ENCODE measurements around the gene FHAD1.

FHAD1 gene

DNA sequence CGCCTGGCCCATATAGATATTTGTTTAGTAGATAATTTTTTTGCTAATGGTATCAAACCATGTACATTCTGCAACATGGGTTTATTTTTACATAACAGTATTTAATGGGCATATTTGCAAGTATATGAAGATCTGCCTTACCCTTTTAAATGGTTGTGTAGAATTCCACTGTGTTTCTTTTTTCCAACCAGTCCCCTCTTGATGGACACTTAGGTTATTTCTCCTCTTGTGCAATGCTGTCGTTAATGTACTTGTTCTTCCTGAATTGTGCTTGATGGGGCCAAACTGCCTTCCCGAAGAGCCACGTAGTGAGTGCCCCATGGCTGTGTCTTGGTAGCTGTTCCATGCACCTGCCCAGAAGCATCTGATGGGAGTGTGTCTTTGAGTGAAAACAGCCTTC, 123.2 kb downstream of the FHAD1 start:
- no peaks in the 10 kb centered on the region for H3K36me3 ChIP-seq (replicated peaks in 1 of 2; ENCODE audit: control insufficient read depth in 2 of 2, insufficient read depth in 2 of 2, low read length in 2 of 2)
- no peak overlapping the region for H2BK15ac ChIP-seq (ENCODE audit: low read length)
- no peak overlapping the region for H2AK5ac ChIP-seq (ENCODE audit: low read depth, low read length)
- H3K9ac ChIP-seq (ENCODE audit: low read depth, low read length, poor library complexity): no peak overlapping the region
- no peak for DNase-seq (ENCODE audit: low spot score)
- H2AFZ ChIP-seq (ENCODE audit: low read length): no peak overlapping the region
- H3K27ac ChIP-seq (replicated peaks; ENCODE audit: low read length): no peak overlapping the region
- peak overlapping the region in 1 of 2 donors; percentile 34 for H3K4me3 ChIP-seq (ENCODE audit: low read length in 2 of 2)
- no peak overlapping the region for H3K14ac ChIP-seq (ENCODE audit: low read length)
- peaks cover 0 to 11% of the 10 kb centered on the region in 2 donors for H3K4me1 ChIP-seq (ENCODE audit: control insufficient read depth in 2 of 2, insufficient read depth in 1 of 2, low read depth in 1 of 2, low read length in 2 of 2)
- no peak overlapping the region for H3K4ac ChIP-seq (ENCODE audit: low read length)
- H2BK12ac ChIP-seq (ENCODE audit: low read length): no peak overlapping the region
- H3K23ac ChIP-seq (ENCODE audit: low read depth, low read length, poor library complexity): no peak overlapping the region
- H3K9me3 ChIP-seq (replicated peaks in 1 of 2; ENCODE audit: control insufficient read depth in 2 of 2, insufficient read depth in 1 of 2, low read depth in 1 of 2, low read length in 2 of 2): no peaks in the 10 kb centered on the region
- no peak overlapping the region for H3K18ac ChIP-seq (ENCODE audit: low read length)
- H2BK120ac ChIP-seq (ENCODE audit: low read depth, low read length): no peak overlapping the region
- peaks cover 0 to 14% (median 0%) of the 10 kb centered on the region in 3 experiments for H3K27me3 ChIP-seq (ENCODE audit: control insufficient read depth in 3 of 3, insufficient read depth in 3 of 3, low read depth in 1 of 3, low read length in 3 of 3)
- no peak overlapping the region for H4K91ac ChIP-seq (ENCODE audit: low read depth, low read length, poor library complexity)
- no peak overlapping the region for H4K8ac ChIP-seq (ENCODE audit: low read depth, low read length)
- H3K79me1 ChIP-seq (ENCODE audit: low read depth, low read length): no peaks in the 10 kb centered on the region
- no CpG with 5 or more reads among the region's 4 CpGs for WGBS, 2 donors (ENCODE audit: extremely low coverage in 2 of 2, insufficient read length in 2 of 2, insufficient replicate concordance in 1 of 2)
- H2BK5ac ChIP-seq (ENCODE audit: low read length): no peak overlapping the region
- H3K4me2 ChIP-seq (ENCODE audit: insufficient read depth, low read length, poor library complexity, severe bottlenecking): no peak overlapping the region

DNA sequence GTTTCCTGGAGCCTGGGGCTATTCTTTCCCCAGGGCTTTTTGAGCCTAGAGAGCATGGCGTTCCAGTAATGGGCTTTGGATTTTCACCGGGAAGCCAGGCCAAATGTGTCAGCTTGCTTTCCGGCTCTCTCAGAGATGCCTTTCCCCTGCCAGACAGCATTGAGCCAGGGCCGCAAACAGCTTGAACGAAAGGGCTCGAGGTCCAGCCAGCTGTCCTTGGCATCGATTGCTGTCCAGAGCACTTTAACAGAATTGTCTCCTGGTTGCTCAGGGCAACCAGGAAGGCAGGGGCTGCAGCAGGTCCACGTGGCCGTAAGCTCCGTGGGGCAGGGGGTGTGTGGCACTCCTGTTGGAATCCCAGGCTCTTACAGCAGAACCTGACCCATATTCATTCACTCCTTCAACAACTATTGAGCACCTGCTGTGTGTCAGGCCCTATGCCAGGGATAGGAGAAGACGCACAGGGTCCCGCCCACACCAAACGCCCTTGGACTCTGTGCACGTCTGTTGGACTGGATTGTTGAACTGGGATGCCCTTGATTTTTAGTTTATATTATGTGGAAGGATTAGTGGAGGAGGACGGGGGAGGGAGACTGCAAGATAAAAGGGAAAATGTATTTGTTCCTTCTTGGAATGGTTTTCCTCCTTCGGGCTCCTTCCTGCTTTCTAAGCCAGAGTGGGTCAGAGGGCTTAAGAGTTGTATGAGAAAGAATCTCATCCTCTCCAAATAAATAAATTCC, 123.9 kb downstream of the FHAD1 start:
- WGBS, 2 donors (ENCODE audit: extremely low coverage in 2 of 2, insufficient read length in 2 of 2, insufficient replicate concordance in 1 of 2): 100% methylated on average over 1 of the region's 16 CpGs; no CpG with 5 or more reads in 1 of the 2 donors
- Histone ChIP-seq H3K4ac (ENCODE audit: low read length) (no peak overlapping the region), H3K36me3 (replicated peaks in 1 of 2; ENCODE audit: control insufficient read depth in 2 of 2, insufficient read depth in 2 of 2, low read length in 2 of 2) (no peaks in the 10 kb centered on the region), H4K8ac (ENCODE audit: low read depth, low read length) (no peak overlapping the region), H3K9me3 (replicated peaks in 1 of 2; ENCODE audit: control insufficient read depth in 2 of 2, insufficient read depth in 1 of 2, low read depth in 1 of 2, low read length in 2 of 2) (no peaks in the 10 kb centered on the region), H3K4me2 (ENCODE audit: insufficient read depth, low read length, poor library complexity, severe bottlenecking) (no peak overlapping the region), H2BK12ac (ENCODE audit: low read length) (no peak overlapping the region), H2BK15ac (ENCODE audit: low read length) (no peak overlapping the region), H2AFZ (ENCODE audit: low read length) (no peak overlapping the region), H3K18ac (ENCODE audit: low read length) (no peak overlapping the region), H3K27ac (replicated peaks; ENCODE audit: low read length) (no peak overlapping the region), H3K14ac (ENCODE audit: low read length) (no peak overlapping the region), H3K9ac (ENCODE audit: low read depth, low read length, poor library complexity) (no peak overlapping the region), H2AK5ac (ENCODE audit: low read depth, low read length) (no peak overlapping the region), H2BK120ac (ENCODE audit: low read depth, low read length) (no peak overlapping the region), H3K27me3 (ENCODE audit: control insufficient read depth in 3 of 3, insufficient read depth in 3 of 3, low read depth in 1 of 3, low read length in 3 of 3) (peaks cover 0 to 14% (median 0%) of the 10 kb centered on the region in 3 experiments), H3K23ac (ENCODE audit: low read depth, low read length, poor library complexity) (peak overlapping the region; percentile 34), H3K4me1 (ENCODE audit: control insufficient read depth in 2 of 2, insufficient read depth in 1 of 2, low read depth in 1 of 2, low read length in 2 of 2) (peaks cover 0 to 11% of the 10 kb centered on the region in 2 donors), H3K79me1 (ENCODE audit: low read depth, low read length) (no peaks in the 10 kb centered on the region), H4K91ac (ENCODE audit: low read depth, low read length, poor library complexity) (no peak overlapping the region), H3K4me3 (ENCODE audit: low read length in 2 of 2) (peak overlapping the region in 1 of 2 donors; percentile 15), H2BK5ac (ENCODE audit: low read length) (no peak overlapping the region)
- DNase-seq (ENCODE audit: low spot score): no peak

DNA sequence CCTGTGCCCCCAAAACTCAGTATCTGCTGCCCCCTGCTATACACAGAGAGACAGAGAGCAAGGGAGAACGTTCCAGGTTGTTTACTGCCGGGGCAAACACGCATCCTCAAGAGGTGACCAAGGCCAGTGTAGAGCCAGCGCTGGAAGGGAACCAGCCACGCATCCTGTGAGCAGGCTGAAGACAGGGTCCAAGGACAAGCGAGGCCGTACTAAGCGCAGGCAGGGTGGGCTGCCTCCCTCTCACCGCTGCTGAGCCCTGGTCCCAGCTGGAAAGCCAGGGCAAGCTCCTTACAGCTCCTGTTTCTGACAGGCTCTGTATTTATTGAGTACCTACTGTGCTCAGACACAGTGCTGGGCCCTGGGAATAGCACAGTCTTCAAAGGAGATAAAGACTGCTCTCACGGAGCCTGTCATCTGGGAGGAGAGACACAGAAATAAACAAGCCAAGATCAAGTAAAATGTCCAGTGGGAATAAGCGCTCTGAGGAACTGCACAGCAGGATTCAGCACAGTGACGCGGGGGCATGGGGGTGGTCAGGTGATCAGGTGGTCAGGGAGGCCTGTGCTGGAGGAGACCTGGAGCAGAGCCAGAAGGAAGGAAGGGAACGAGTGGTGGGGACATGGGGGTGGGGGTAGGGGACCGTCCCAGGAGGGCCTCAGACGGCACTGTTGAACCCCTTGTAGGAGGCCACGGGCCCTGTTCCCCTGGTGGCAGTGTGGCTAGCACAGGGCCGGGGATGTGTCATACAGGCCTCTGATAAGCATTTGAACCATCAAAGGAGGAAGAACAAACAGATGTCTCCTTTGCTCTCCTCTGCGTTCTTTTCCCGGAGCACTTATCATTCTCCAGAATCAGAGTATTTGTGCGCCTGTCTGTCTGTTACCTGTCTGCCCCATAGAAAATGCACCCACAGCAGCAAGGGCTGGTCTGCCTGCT, 124.9 kb downstream of the FHAD1 start:
- no peak overlapping the region for H2BK12ac ChIP-seq (ENCODE audit: low read length)
- peak overlapping the region; percentile 34 for H3K23ac ChIP-seq (ENCODE audit: low read depth, low read length, poor library complexity)
- H3K14ac ChIP-seq (ENCODE audit: low read length): peak overlapping the region; percentile 82
- H2AK5ac ChIP-seq (ENCODE audit: low read depth, low read length): peak overlapping the region; percentile 93
- H3K4me2 ChIP-seq (ENCODE audit: insufficient read depth, low read length, poor library complexity, severe bottlenecking): no peak overlapping the region
- peak overlapping the region in 1 of 2 donors; percentile 40 for H3K4me3 ChIP-seq (ENCODE audit: low read length in 2 of 2)
- no peak for DNase-seq (ENCODE audit: low spot score)
- H2AFZ ChIP-seq (ENCODE audit: low read length): peak overlapping the region; percentile 23
- peak overlapping the region; percentile 56 for H3K18ac ChIP-seq (ENCODE audit: low read length)
- no peak overlapping the region for H2BK5ac ChIP-seq (ENCODE audit: low read length)
- H3K27ac ChIP-seq (replicated peaks; ENCODE audit: low read length): no peak overlapping the region
- H2BK15ac ChIP-seq (ENCODE audit: low read length): no peak overlapping the region
- no peaks in the 10 kb centered on the region for H3K36me3 ChIP-seq (replicated peaks in 1 of 2; ENCODE audit: control insufficient read depth in 2 of 2, insufficient read depth in 2 of 2, low read length in 2 of 2)
- peaks cover 0 to 14% (median 0%) of the 10 kb centered on the region in 3 experiments for H3K27me3 ChIP-seq (ENCODE audit: control insufficient read depth in 3 of 3, insufficient read depth in 3 of 3, low read depth in 1 of 3, low read length in 3 of 3)
- H4K8ac ChIP-seq (ENCODE audit: low read depth, low read length): no peak overlapping the region
- H3K4ac ChIP-seq (ENCODE audit: low read length): no peak overlapping the region
- WGBS, 2 donors (ENCODE audit: extremely low coverage in 2 of 2, insufficient read length in 2 of 2, insufficient replicate concordance in 1 of 2): no CpG with 5 or more reads among the region's 21 CpGs
- no peak overlapping the region for H2BK120ac ChIP-seq (ENCODE audit: low read depth, low read length)
- no peaks in the 10 kb centered on the region for H3K79me1 ChIP-seq (ENCODE audit: low read depth, low read length)
- peaks cover 0 to 11% of the 10 kb centered on the region in 2 donors for H3K4me1 ChIP-seq (ENCODE audit: control insufficient read depth in 2 of 2, insufficient read depth in 1 of 2, low read depth in 1 of 2, low read length in 2 of 2)
- H4K91ac ChIP-seq (ENCODE audit: low read depth, low read length, poor library complexity): no peak overlapping the region
- no peaks in the 10 kb centered on the region for H3K9me3 ChIP-seq (replicated peaks in 1 of 2; ENCODE audit: control insufficient read depth in 2 of 2, insufficient read depth in 1 of 2, low read depth in 1 of 2, low read length in 2 of 2)
- H3K9ac ChIP-seq (ENCODE audit: low read depth, low read length, poor library complexity): peak overlapping the region; percentile 24

DNA sequence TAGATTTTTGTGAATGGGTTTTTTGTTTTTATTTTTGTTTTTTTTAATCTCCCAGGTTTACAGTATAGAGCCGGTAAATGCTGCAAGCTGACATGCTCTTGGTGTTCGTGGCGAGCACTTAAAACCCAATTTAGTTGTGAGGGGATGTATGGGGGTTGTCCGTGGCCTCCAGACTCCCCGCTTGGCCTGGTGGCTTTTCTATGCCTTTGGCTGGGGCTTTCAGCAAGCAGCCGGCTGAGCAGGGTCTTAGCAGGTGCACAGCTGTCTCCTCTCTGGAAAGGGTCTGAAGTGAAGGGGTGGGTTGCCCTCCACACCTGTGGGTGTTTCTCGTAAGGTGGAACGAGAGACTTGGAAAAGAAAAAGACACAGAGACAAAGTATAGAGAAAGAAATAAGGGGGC, 131.7 kb downstream of the FHAD1 start:
- H3K4me2 ChIP-seq (ENCODE audit: insufficient read depth, low read length, poor library complexity, severe bottlenecking): no peak overlapping the region
- no peak overlapping the region for H3K18ac ChIP-seq (ENCODE audit: low read length)
- DNase-seq (ENCODE audit: low spot score): no peak
- no peak overlapping the region for H4K8ac ChIP-seq (ENCODE audit: low read depth, low read length)
- peaks cover 0 to 4% (median 0%) of the 10 kb centered on the region in 3 experiments for H3K27me3 ChIP-seq (ENCODE audit: control insufficient read depth in 3 of 3, insufficient read depth in 3 of 3, low read depth in 1 of 3, low read length in 3 of 3)
- H3K79me1 ChIP-seq (ENCODE audit: low read depth, low read length): no peaks in the 10 kb centered on the region
- H3K14ac ChIP-seq (ENCODE audit: low read length): no peak overlapping the region
- H2BK12ac ChIP-seq (ENCODE audit: low read length): no peak overlapping the region
- no peak overlapping the region for H2AK5ac ChIP-seq (ENCODE audit: low read depth, low read length)
- H3K9me3 ChIP-seq (replicated peaks in 1 of 2; ENCODE audit: control insufficient read depth in 2 of 2, insufficient read depth in 1 of 2, low read depth in 1 of 2, low read length in 2 of 2): no peaks in the 10 kb centered on the region
- no peak overlapping the region for H3K4ac ChIP-seq (ENCODE audit: low read length)
- H3K27ac ChIP-seq (replicated peaks; ENCODE audit: low read length): no peak overlapping the region
- no peak overlapping the region for H3K9ac ChIP-seq (ENCODE audit: low read depth, low read length, poor library complexity)
- no peak overlapping the region for H2AFZ ChIP-seq (ENCODE audit: low read length)
- H2BK120ac ChIP-seq (ENCODE audit: low read depth, low read length): no peak overlapping the region
- no CpG with 5 or more reads among the region's 8 CpGs for WGBS, 2 donors (ENCODE audit: extremely low coverage in 2 of 2, insufficient read length in 2 of 2, insufficient replicate concordance in 1 of 2)
- no peak overlapping the region for H3K4me3 ChIP-seq (ENCODE audit: low read length in 2 of 2)
- H3K36me3 ChIP-seq (replicated peaks in 1 of 2; ENCODE audit: control insufficient read depth in 2 of 2, insufficient read depth in 2 of 2, low read length in 2 of 2): no peaks in the 10 kb centered on the region
- H2BK15ac ChIP-seq (ENCODE audit: low read length): no peak overlapping the region
- no peak overlapping the region for H4K91ac ChIP-seq (ENCODE audit: low read depth, low read length, poor library complexity)
- H3K4me1 ChIP-seq (ENCODE audit: control insufficient read depth in 2 of 2, insufficient read depth in 1 of 2, low read depth in 1 of 2, low read length in 2 of 2): peaks cover 6 to 10% of the 10 kb centered on the region in 2 donors
- no peak overlapping the region for H2BK5ac ChIP-seq (ENCODE audit: low read length)
- no peak overlapping the region for H3K23ac ChIP-seq (ENCODE audit: low read depth, low read length, poor library complexity)
